GM12878 (cell line): ENCODE results near the gene LPAR6. TPM values are rescaled to one million over a fixed set of nuclear protein-coding genes. Genes with fewer than 3 reads are reported as not detected.

Experiments
- ATAC-seq: fragments of 200-7000 bp; cut with Tn5 transposase; 3 replicates; pipeline ENCODE4 v1.9.1; 2020; ENCODE audit warnings: mild to moderate bottlenecking, moderate library complexity
- BruUV-seq: library from RNA; stranded (reverse); fragments of 400-500 nt; replicated peaks from 2 replicates; lab custom pipeline; 2021; lab: Mats Ljungman, UMichigan
- CTCF ChIA-PET: fragments of 300-600 bp; sonication (Branson Sonifier 250); formaldehyde crosslinking; extraction: SDS; loops from one replicate; lab custom pipeline; 2021; ENCODE audit warnings: inconsistent platforms; lab: Yijun Ruan, JAX
- POLR2A ChIA-PET: fragments of 350-600 bp; formaldehyde crosslinking; extraction: SDS; loops from one replicate; lab custom pipeline; 2021; ENCODE audit warnings: inconsistent platforms; lab: Charles Lee
- RAD21 ChIA-PET: fragments of 300-600 bp; sonication (Branson Sonifier 250); formaldehyde crosslinking; loops from one replicate; lab custom pipeline; 2023; ENCODE audit warnings: antibody characterized with exemption; ENCODE audit not compliant: unreplicated experiment; lab: Charles Lee
- SMC1A ChIA-PET: fragments of 300-600 bp; sonication (Branson Sonifier 250); formaldehyde crosslinking; loops from one replicate; lab custom pipeline; 2023; ENCODE audit not compliant: unreplicated experiment, uncharacterized antibody; lab: Charles Lee
- DNase-seq: peaks from one replicate; pipeline ENCODE4 v3.0.0-alpha.2; 2011; ENCODE audit warnings: low read depth, low spot score
- FAIRE-seq: peaks from 3 replicates; lab custom pipeline; 2011; peaks lifted over from hg19 to GRCh38; lab: Jason Lieb, UNC
- H2AFZ ChIP-seq: 2 replicates; pipeline ENCODE4 v1.6.0; 2011; ENCODE audit warnings: low read depth, low read length, control low read depth; ENCODE audit not compliant: control insufficient read depth
- H3K27ac ChIP-seq: 2 replicates; pipeline ENCODE4 v1.5.1; 2011; ENCODE audit warnings: control low read depth; ENCODE audit not compliant: control insufficient read depth, insufficient read depth
- H3K27me3 ChIP-seq, 2 experiments: replicated peaks in 1 of 2; 2 replicates each; pipeline versions ENCODE4 v1.6.0 to v1.6.1; 2011; ENCODE audit warnings: low read length in 1 of 2; ENCODE audit not compliant: control insufficient read depth in 2 of 2, insufficient read depth in 2 of 2
- H3K36me3 ChIP-seq, 2 experiments: 2 replicates each; pipeline ENCODE4 v1.5.1; 2011; ENCODE audit warnings: low read length in 1 of 2; ENCODE audit not compliant: control insufficient read depth in 2 of 2, insufficient read depth in 2 of 2
- H3K4me1 ChIP-seq: 2 replicates; pipeline ENCODE4 v1.6.1; 2011; ENCODE audit warnings: mild to moderate bottlenecking, low read length, moderate library complexity, mixed read lengths; ENCODE audit not compliant: control insufficient read depth, insufficient read depth
- H3K4me2 ChIP-seq: 2 replicates; pipeline ENCODE4 v1.6.0; 2011; ENCODE audit warnings: control low read depth; ENCODE audit not compliant: control insufficient read depth, insufficient read depth
- H3K4me3 ChIP-seq: fragments of 200-600 bp; sonication (generic); 2 replicates; pipeline ENCODE4 v1.5.1; 2016
- H3K79me2 ChIP-seq: 2 replicates; pipeline ENCODE4 v1.6.0; 2011; ENCODE audit warnings: low read length; ENCODE audit not compliant: control insufficient read depth, insufficient read depth
- H3K9ac ChIP-seq: 2 replicates; pipeline ENCODE4 v1.8.0; 2011; ENCODE audit warnings: low read length, control low read depth, mixed read lengths; ENCODE audit not compliant: control insufficient read depth, insufficient read depth
- H3K9me3 ChIP-seq: replicated peaks from 3 replicates; pipeline ENCODE4 v1.5.1; 2011; ENCODE audit warnings: mild to moderate bottlenecking, low read length; ENCODE audit not compliant: control insufficient read depth, insufficient read depth
- H4K20me1 ChIP-seq: 2 replicates; pipeline ENCODE4 v1.6.0; 2011; ENCODE audit not compliant: control insufficient read depth, insufficient read depth
- EZH2 ChIP-seq: IDR thresholded peaks from 2 replicates; pipeline ENCODE4 v1.6.1; 2012; ENCODE audit warnings: low read depth, mild to moderate bottlenecking, control low read depth, inconsistent platforms, low read length, borderline replicate concordance; ENCODE audit not compliant: control insufficient read depth
- FOXM1 ChIP-seq: IDR thresholded peaks from 2 replicates; pipeline ENCODE4 v1.6.1; 2012; ENCODE audit warnings: low read depth, mild to moderate bottlenecking, inconsistent platforms, low read length, moderate library complexity
- JUNB ChIP-seq: IDR thresholded peaks from 2 replicates; pipeline ENCODE4 v1.6.1; 2016; ENCODE audit warnings: antibody characterized with exemption, mild to moderate bottlenecking
- KLF5 ChIP-seq: fragments of 450-650 bp; IDR thresholded peaks from 2 replicates; pipeline ENCODE4 v1.6.1; 2014; ENCODE audit warnings: mild to moderate bottlenecking; ENCODE audit not compliant: partially characterized antibody
- MEF2B ChIP-seq: fragments of 450-650 bp; IDR thresholded peaks from 2 replicates; pipeline ENCODE4 v1.6.1; 2018; ENCODE audit warnings: mild to moderate bottlenecking, moderate library complexity; ENCODE audit not compliant: partially characterized antibody, poor library complexity, severe bottlenecking
- SIX5 ChIP-seq: IDR thresholded peaks from 2 replicates; pipeline ENCODE4 v1.6.1; 2011; ENCODE audit warnings: mild to moderate bottlenecking, low read depth, low read length, moderate library complexity; ENCODE audit not compliant: severe bottlenecking
- WGBS: methylation state at CpG from one replicate; pipeline ENCODE4 v1.1.6; 2016; ENCODE audit warnings: low lambda C conversion rate; ENCODE audit not compliant: insufficient replicate concordance, insufficient coverage; ENCODE audit errors: missing lambda C conversion rate; 5-methylcytosine and 5-hydroxymethylcytosine counted together
- in situ Hi-C: fragments of 300-500 bp; cut with MboI; formaldehyde crosslinking; loops from 9 replicates; pipeline ENCODE4 v1.14.3; 2018; ENCODE audit warnings: mixed read lengths
- intact Hi-C: fragments of 100-400 bp; cut with micrococcal nuclease; formaldehyde crosslinking; loops from one replicate; pipeline ENCODE4 v1.14.2; 2022; ENCODE audit not compliant: unreplicated experiment
- polyA plus RNA-seq, 11 experiments: library from polyadenylated mRNA; depleted of rRNA in 4 of 11; unstranded in 6 of 11; stranded (reverse) in 5 of 11; fragments of >200 nt; fragmentation: Nextera tagmentation in 4 of 11; fragmentation: Illumina TruSeq in 1 of 11; extraction: Ambion mirVana in 4 of 11; extraction: Trizol in 1 of 11; gene quantifications; 1 replicate in 1 of 11; 2 replicates in 10 of 11; pipeline versions ENCODE4 v1.2.1 to v1.2.3, GENCODE V29; 2011 to 2016; ENCODE audit warnings: inconsistent platforms in 2 of 11, missing spikeins in 2 of 11, low read depth in 1 of 11
- total RNA-seq, 4 experiments: library from RNA; depleted of rRNA in 3 of 4; stranded (reverse); fragments of >200 nt in 3 of 4; fragmentation: Illumina TruSeq in 1 of 4; extraction: Trizol in 1 of 4; gene quantifications; 2 replicates each; pipeline versions ENCODE4 v1.2.1 to v1.2.3, GENCODE V29; 2013 to 2021
- TF ChIP-seq, protein P1 (sequence below): IDR thresholded peaks from 2 replicates; pipeline ENCODE4 v1.6.1; 2011; ENCODE audit warnings: borderline replicate concordance, low read depth, mild to moderate bottlenecking, moderate library complexity, low read length; ENCODE audit not compliant: insufficient read depth, poor library complexity, severe bottlenecking
- TF ChIP-seq, protein P2 (sequence below): fragments of 450-650 bp; conservative IDR thresholded peaks from 2 replicates; pipeline ENCODE4 v1.6.1; 2017; ENCODE audit warnings: mild to moderate bottlenecking, moderate library complexity
- TF ChIP-seq, protein P3 (sequence below): fragments of 450-650 bp; formaldehyde crosslinking; IDR thresholded peaks from 2 replicates; pipeline ENCODE4 v1.4.0; 2020; ENCODE audit warnings: mild to moderate bottlenecking, moderate library complexity

The LPAR6 gene
- total and polyA plus RNA-seq, 10 of the 15 experiments (the other 5 are each of a cell fraction or from before 2014, with no cell fraction given) = 1.4 to 4.2 (median 2.8) TPM

DNA sequence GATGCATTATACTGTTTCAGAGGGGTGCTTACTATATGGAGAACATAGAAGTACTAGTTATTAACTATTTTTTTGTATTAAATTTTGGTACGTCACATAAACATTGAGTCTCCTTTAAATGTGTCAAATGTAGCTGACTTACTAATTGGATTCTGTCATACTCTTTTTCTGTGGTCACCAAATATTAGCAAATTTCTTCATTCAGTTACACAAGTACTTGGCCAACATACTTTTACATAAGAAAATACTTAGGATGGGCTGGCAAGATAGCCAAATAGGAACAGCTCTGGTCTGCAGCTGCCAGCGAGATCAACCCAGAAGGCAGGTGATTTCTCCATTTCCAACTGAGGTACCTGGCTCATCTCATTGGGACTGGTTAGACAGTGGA is 19.2 kb downstream of the LPAR6 start:
- no peak for DNase-seq
- Histone ChIP-seq H4K20me1 (no peaks in the 10 kb centered on the region), H3K79me2 (no peaks in the 10 kb centered on the region), H3K27ac (no peak overlapping the region), H3K4me2 (no peak overlapping the region), H3K9ac (no peak overlapping the region), H3K36me3 (peaks cover 2 to 4% of the 10 kb centered on the region in 2 experiments; a peak in 2 of 4 replicates), H3K4me1 (no peaks in the 10 kb centered on the region), H2AFZ (no peak overlapping the region), H3K9me3 (peaks cover 6% of the 10 kb centered on the region; the same call in 1 of the 3 replicates), H3K27me3 (no peaks in the 10 kb centered on the region), H3K4me3 (no peak overlapping the region)
- ChIA-PET CTCF (interaction anchor here (0.9 kb wide), 1 partner anchor 186 kb away, joined by 3 read pairs; no protein-coding TSS in a partner anchor), SMC1A (interaction anchor here (1.2 to 1.6 kb wide), 2 partner anchors 82 to 186 kb away, joined by 3 to 4 read pairs; no protein-coding TSS in a partner anchor), POLR2A (no interaction called here), RAD21 (no interaction called here)
- no TSS peak for BruUV-seq
- WGBS = 100% methylated on average over 2 of the region's 2 CpGs
- TF ChIP-seq, protein P1, sequence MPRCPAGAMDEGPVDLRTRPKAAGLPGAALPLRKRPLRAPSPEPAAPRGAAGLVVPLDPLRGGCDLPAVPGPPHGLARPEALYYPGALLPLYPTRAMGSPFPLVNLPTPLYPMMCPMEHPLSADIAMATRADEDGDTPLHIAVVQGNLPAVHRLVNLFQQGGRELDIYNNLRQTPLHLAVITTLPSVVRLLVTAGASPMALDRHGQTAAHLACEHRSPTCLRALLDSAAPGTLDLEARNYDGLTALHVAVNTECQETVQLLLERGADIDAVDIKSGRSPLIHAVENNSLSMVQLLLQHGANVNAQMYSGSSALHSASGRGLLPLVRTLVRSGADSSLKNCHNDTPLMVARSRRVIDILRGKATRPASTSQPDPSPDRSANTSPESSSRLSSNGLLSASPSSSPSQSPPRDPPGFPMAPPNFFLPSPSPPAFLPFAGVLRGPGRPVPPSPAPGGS = no peak
- TF ChIP-seq FOXM1 = no peak
- TF ChIP-seq KLF5 = no peak
- TF ChIP-seq, protein P2, sequence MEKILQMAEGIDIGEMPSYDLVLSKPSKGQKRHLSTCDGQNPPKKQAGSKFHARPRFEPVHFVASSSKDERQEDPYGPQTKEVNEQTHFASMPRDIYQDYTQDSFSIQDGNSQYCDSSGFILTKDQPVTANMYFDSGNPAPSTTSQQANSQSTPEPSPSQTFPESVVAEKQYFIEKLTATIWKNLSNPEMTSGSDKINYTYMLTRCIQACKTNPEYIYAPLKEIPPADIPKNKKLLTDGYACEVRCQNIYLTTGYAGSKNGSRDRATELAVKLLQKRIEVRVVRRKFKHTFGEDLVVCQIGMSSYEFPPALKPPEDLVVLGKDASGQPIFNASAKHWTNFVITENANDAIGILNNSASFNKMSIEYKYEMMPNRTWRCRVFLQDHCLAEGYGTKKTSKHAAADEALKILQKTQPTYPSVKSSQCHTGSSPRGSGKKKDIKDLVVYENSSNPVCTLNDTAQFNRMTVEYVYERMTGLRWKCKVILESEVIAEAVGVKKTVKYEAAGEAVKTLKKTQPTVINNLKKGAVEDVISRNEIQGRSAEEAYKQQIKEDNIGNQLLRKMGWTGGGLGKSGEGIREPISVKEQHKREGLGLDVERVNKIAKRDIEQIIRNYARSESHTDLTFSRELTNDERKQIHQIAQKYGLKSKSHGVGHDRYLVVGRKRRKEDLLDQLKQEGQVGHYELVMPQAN = no peak
- TF ChIP-seq JUNB = no peak
- TF ChIP-seq, protein P3, sequence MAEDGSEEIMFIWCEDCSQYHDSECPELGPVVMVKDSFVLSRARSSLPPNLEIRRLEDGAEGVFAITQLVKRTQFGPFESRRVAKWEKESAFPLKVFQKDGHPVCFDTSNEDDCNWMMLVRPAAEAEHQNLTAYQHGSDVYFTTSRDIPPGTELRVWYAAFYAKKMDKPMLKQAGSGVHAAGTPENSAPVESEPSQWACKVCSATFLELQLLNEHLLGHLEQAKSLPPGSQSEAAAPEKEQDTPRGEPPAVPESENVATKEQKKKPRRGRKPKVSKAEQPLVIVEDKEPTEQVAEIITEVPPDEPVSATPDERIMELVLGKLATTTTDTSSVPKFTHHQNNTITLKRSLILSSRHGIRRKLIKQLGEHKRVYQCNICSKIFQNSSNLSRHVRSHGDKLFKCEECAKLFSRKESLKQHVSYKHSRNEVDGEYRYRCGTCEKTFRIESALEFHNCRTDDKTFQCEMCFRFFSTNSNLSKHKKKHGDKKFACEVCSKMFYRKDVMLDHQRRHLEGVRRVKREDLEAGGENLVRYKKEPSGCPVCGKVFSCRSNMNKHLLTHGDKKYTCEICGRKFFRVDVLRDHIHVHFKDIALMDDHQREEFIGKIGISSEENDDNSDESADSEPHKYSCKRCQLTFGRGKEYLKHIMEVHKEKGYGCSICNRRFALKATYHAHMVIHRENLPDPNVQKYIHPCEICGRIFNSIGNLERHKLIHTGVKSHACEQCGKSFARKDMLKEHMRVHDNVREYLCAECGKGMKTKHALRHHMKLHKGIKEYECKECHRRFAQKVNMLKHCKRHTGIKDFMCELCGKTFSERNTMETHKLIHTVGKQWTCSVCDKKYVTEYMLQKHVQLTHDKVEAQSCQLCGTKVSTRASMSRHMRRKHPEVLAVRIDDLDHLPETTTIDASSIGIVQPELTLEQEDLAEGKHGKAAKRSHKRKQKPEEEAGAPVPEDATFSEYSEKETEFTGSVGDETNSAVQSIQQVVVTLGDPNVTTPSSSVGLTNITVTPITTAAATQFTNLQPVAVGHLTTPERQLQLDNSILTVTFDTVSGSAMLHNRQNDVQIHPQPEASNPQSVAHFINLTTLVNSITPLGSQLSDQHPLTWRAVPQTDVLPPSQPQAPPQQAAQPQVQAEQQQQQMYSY (CRISPR knock-in tag) = no peak
- no peak for TF ChIP-seq SIX5
- TF ChIP-seq MEF2B = no peak
- no peak for TF ChIP-seq EZH2
- no peak for ATAC-seq
- intact Hi-C loops = no loop called here
- in situ Hi-C loops = no loop called here
- no peak for FAIRE-seq
